SKM-1 (cell line): ENCODE data around the gene ATP2A3.

ENCODE experiments used
- DNase-seq: peaks from one replicate; lab custom pipeline; 2025; ENCODE audit not compliant: unreplicated experiment; lab: John Stamatoyannopoulos, UW

The ATP2A3 gene

GRCh38 chr17:3973495-3974137, 9.4 kb upstream of the ATP2A3 start:
- no peak for DNase-seq

GRCh38 chr17:3972931-3973330, 8.7 kb upstream of the ATP2A3 start:
- no peak for DNase-seq

GRCh38 chr17:3972281-3972731, 8.1 kb upstream of the ATP2A3 start:
- no peak for DNase-seq

- no peak for DNase-seq
These were observed 6.4 kb upstream of the ATP2A3 start for GRCh38 chr17:3970668-3971067.

- DNase-seq, result no peak
These were observed 5.7 kb upstream of the ATP2A3 start for GRCh38 chr17:3969963-3970362.

GRCh38 chr17:3968886-3969524, 4.8 kb upstream of the ATP2A3 start:
- no peak for DNase-seq

- no peak for DNase-seq
These were observed 3.8 kb upstream of the ATP2A3 start for GRCh38 chr17:3968015-3968414.

GRCh38 chr17:3966720-3967363, 2.6 kb upstream of the ATP2A3 start:
- DNase-seq, result no peak

- DNase-seq, result peak; percentile 9
These were observed 1.0 kb upstream of the ATP2A3 start for GRCh38 chr17:3965118-3965800.

- peak; percentile 9 for DNase-seq
These were observed 718 bp downstream of the ATP2A3 start for GRCh38 chr17:3963237-3964201.

GRCh38 chr17:3962965-3963236, 1.3 kb downstream of the ATP2A3 start:
- no peak for DNase-seq

- no peak for DNase-seq
These were observed 1.8 kb downstream of the ATP2A3 start for GRCh38 chr17:3962217-3962964.

GRCh38 chr17:3961564-3962047, 2.6 kb downstream of the ATP2A3 start:
- DNase-seq, result no peak

- no peak for DNase-seq
These were observed 3.5 kb downstream of the ATP2A3 start for GRCh38 chr17:3960764-3961163.

- DNase-seq, result no peak
These were observed 4.2 kb downstream of the ATP2A3 start for GRCh38 chr17:3959921-3960601.

GRCh38 chr17:3959295-3959899, 4.8 kb downstream of the ATP2A3 start:
- no peak for DNase-seq

GRCh38 chr17:3957735-3958599, 6.3 kb downstream of the ATP2A3 start:
- no peak for DNase-seq

- no peak for DNase-seq
These were observed 7.3 kb downstream of the ATP2A3 start for GRCh38 chr17:3956983-3957382.
